Measurements from ENCODE around the gene EXD1.

The EXD1 gene

GRCh38 chr15:41231422-41232226, 1.1 kb upstream of the EXD1 start:
- no peak for DNase-seq

GRCh38 chr15:41230345-41230649, 260 bp downstream of the EXD1 start:
- no peak for DNase-seq

- DNase-seq: no peak
Measured at GRCh38 chr15:41219381-41219780, 11.2 kb downstream of the EXD1 start.

- DNase-seq: no peak
Measured at GRCh38 chr15:41218851-41219250, 11.7 kb downstream of the EXD1 start.

- DNase-seq: no peak
Measured at GRCh38 chr15:41215708-41216107, 14.8 kb downstream of the EXD1 start.

GRCh38 chr15:41207687-41208448, 22.7 kb downstream of the EXD1 start:
- no peak for DNase-seq

GRCh38 chr15:41205315-41205714, 25.2 kb downstream of the EXD1 start:
- DNase-seq: no peak

- DNase-seq: no peak
Measured at GRCh38 chr15:41203395-41203794, 27.2 kb downstream of the EXD1 start.

GRCh38 chr15:41199470-41199869, 31.1 kb downstream of the EXD1 start:
- no peak for DNase-seq

- DNase-seq: no peak
Measured at GRCh38 chr15:41194444-41194843, 36.1 kb downstream of the EXD1 start.

GRCh38 chr15:41183581-41183980, 47.0 kb downstream of the EXD1 start:
- DNase-seq: no peak

- DNase-seq: no peak
Measured at GRCh38 chr15:41182266-41182665, 48.3 kb downstream of the EXD1 start.

GRCh38 chr15:41180206-41180789, 50.3 kb downstream of the EXD1 start:
- no peak for DNase-seq

- DNase-seq: no peak
Measured at GRCh38 chr15:41169781-41170180, 60.8 kb downstream of the EXD1 start.

GRCh38 chr15:41169086-41169485, 61.5 kb downstream of the EXD1 start:
- DNase-seq: no peak

- DNase-seq: no peak
Measured at GRCh38 chr15:41161736-41162135, 68.8 kb downstream of the EXD1 start.

GRCh38 chr15:41161336-41161735, 69.2 kb downstream of the EXD1 start:
- no peak for DNase-seq

- no peak for DNase-seq
Measured at GRCh38 chr15:41160639-41161315, 69.8 kb downstream of the EXD1 start.

GRCh38 chr15:41154412-41154811, 76.1 kb downstream of the EXD1 start:
- no peak for DNase-seq

- no peak for DNase-seq
Measured at GRCh38 chr15:41153733-41154132, 76.8 kb downstream of the EXD1 start.

GRCh38 chr15:41151451-41152005, 79.0 kb downstream of the EXD1 start:
- no peak for DNase-seq

- no peak for DNase-seq
Measured at GRCh38 chr15:41150279-41150678, 80.3 kb downstream of the EXD1 start.

- DNase-seq: no peak
Measured at GRCh38 chr15:41148065-41148464, 82.5 kb downstream of the EXD1 start.
